ENCODE results near the gene FBXW12. TPM values are rescaled to one million over a fixed set of nuclear protein-coding genes. Genes with fewer than 3 reads are reported as not detected.
A peak's percentile ranks its signal among the peaks of the same experiment; 100 is the strongest.
"Not testable (repeated sequence)": the region's sequence is repeated elsewhere in the genome, so short reads cannot be mapped to it uniquely, and the experiment has no call there.

Gene FBXW12
- polyA plus RNA-seq (ENCODE audit: insufficient read length in 10 of 10): under 1 TPM in 5 of 10 donors, not detected in 5; 0.11 to 0.43 (median 0.20) TPM
- long read RNA-seq, donor 1: 0 reads
- long read RNA-seq, donor 2: 0 reads
- long read RNA-seq, donor 3: 0 reads
- long read RNA-seq, donor 4: 0 reads
- long read RNA-seq, donor 5: 0 reads
- long read RNA-seq, donor 6: 0 reads
- long read RNA-seq, donor 7: 0 reads
- long read RNA-seq, donor 8: 0 reads
- long read RNA-seq, donor 9: 0 reads

- no peak for DNase-seq
Observed at GRCh38 chr3:48371651-48372376, at the start of gene FBXW12. Gene FBXW12 (plus strand): TSS chr3:48372219. CDS start chr3:48372768, 549 bp downstream.

DNA sequence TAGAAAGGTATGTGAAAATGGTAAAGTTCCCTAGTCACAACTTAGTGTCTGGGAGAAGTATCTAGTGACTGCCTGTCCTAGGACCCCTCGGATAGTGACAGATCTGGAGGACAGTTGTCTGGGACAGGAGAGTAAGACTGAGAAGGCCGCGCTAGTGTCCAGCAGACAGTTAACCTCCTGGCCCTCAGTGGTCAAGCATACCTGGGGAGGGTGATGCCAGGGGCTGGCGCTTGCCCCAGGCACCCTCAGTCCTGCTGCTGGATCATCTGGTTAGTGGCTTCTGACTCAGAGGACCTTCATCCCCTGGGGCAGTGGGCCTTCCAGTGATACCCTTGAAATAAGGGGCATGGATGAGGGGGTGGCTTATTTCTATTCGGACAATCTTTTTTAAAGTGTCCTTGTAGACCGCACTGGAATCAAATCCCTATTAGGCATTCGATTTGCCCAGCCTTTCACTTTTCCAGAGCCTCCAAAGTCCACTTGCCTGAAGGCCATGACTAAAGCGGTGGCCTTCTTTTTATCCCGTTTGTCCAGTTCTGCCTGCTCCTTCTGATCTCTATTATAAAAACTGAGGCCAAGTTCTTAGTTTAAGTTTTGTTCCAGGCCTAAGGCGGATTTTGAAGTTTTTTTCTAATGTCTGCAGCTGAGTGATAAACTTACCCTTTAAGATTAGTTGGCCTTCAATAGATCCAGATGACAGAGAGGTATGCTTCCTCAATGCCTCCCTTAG, 40.1 kb upstream of the FBXW12 start:
- DNase-seq: not testable (repeated sequence)

GRCh38 chr3:48333346-48334245, 38.4 kb upstream of the FBXW12 start, which contains the start of gene SPINK8:
Gene SPINK8 (minus strand): TSS chr3:48333661. CDS start chr3:48328341, 5,320 bp downstream.
- not testable (repeated sequence) for DNase-seq

DNA sequence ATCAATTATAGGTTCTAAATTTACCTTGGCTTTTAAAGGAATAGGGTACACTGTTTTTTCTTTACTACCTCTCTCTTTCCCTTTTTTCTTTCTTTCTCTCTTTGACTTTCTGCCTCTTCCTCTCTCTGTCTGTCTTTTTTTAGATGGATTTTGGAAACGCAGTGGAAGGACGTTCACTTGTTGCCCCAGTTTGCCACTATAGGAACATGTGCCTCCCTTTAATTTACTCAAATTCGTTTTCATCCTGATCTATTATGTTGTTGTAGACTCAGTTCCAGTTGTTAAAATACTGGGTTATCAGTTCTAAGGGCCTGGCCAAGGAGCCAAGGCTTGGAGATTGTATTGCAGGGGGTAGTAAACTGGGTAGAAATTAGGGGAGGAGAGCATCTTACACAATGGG, 37.4 kb upstream of the FBXW12 start:
- no peak for DNase-seq

DNA sequence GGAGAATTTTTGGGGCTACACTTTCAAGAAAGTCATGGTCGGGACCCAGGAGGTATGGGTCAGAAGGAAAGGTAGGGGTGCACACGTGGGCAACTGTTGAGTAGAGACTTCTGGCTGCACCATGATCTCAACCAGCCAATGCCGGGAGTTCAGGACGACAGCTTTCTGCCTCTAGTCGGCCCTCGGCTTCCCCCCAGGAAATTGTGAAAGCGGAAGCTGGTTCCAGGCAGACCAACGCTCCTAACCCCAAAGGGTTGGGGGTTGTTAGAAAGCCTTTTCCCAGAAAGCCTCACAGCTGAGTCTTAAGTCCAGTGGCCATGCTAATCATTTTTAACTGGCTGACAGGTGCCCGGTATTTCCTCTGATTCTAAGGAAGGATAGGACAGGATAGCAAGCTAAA, 36.7 kb upstream of the FBXW12 start:
- DNase-seq: peak in 1 of 3 donors; percentile 3

DNA sequence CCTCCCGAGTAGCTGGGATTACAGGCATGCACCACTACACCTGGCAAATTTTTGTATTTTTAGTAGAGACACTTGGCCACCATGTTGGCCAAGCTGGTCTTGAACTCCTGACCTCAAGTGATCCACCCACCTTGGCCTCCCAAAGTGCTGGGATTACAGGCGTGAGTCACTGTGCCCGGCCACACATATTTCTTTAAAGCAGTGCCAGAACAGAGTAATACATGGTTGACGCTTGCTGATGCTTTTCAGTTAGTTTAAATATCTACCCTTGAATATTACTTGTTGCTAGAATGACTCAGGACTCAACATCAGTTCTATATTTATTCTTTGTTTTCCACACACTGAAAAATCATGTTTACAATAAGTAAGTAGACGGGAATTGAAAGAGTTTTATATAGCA, 34.5 kb upstream of the FBXW12 start:
- not testable (repeated sequence) for DNase-seq

DNA sequence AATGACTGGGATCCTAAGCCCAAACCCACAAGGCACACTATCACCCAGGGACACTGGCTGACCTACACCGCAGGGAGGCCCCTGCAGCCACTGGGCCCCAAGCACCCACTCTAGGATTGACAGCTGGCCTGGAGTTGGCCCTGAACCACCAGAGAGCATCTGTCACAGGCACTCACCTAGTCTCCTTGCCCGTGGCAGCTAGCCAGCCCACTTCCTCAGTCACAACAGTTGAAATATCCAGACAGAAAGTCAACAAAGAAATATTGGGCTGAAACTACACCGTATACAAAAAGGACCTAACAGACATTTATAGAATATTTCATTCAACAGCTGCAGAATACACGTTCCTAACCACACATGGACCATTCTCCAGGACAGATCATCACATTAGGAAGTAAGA, 33.4 kb upstream of the FBXW12 start:
- DNase-seq: no peak

DNA sequence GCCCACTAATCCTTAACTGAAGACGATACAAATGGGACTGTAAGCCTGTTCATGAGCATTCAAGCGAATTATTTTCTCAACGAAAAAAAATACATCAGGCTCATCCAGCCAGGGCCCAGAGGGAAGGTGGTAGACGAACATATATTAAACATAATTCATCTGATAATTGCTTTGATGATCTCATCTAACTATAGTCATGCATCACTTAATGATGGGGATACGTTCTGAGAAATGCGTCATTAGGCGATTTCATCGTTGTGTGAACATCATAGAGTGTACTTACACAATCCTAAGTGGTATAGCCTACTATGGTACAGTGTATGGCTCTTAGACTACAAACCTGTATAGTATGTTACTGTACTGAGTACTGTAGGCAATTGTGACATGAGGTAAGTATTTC, 28.6 kb upstream of the FBXW12 start:
- no peak for DNase-seq

DNA sequence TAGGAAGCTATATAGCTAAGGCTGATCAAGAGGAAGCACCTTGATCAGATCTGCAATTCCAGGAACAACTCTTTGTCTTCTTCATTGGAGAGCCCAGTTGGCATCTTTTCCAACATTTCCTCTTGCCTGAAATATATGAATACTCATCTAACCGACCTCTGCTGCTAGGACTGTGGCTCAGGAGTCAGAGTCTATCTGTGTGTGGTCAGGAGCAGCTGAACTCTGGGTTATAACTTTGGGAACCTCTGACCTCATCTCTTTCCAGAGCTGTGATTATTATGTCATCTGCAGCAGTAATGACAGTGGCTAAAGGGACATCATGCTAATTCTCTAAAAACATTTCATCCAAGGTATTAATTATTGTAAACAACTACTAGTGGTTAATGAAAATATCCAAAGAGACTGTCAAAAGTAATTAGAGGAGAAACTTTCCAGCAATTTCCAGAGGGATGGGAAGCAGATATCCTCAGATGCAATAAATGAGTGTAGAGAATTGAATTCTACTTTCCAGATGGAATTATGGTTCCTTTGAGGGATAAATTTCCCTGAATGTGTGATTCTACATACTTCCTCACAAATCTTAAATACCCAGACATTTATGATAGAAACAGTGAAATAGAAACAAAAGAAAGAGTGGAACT, 27.0 kb upstream of the FBXW12 start:
- DNase-seq: no peak

GRCh38 chr3:48345946-48346572, 26.0 kb upstream of the FBXW12 start:
- no peak for DNase-seq

DNA sequence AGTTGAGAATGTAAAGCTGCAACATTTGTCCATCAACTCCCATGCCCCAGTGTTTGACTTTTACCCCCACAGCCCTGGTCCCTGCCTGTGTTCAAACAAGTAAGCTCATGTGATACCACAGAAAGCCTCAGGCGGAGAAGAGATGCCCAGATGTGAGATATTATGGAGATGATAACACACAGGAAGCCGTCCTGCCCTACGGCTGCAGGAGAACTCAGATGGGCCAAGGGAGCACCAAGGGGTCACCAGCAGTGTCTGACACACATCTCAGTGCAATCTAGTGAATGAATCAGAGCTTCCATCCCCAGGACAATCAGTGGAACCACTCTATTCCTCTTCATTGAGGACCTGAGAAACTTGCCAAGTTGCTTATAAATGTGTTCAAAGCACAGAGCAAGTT, 24.5 kb upstream of the FBXW12 start:
- DNase-seq: no peak

DNA sequence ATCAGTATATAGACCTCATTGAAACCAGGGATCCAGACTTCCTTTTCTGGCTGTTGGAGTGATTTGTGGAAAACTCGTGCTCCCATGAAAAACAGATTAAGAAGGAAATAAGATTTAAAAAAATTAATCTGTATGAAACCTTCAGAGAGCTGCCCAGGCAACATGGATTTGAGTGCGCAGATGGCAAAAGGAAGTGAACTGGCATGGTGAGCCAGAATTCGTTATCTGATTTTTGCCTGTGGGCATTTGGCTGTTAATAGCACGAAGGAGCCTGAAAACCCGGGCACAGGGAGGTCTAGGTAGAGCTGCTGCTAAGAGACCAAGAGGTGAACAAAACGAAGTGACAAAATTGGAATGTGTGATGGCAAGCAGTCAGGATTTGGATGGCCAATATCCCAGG, 19.5 kb upstream of the FBXW12 start:
- no peak for DNase-seq

- DNase-seq: no peak
Observed at GRCh38 chr3:48353987-48354386, 18.0 kb upstream of the FBXW12 start.

GRCh38 chr3:48356419-48356818, 15.6 kb upstream of the FBXW12 start:
- no peak for DNase-seq

DNA sequence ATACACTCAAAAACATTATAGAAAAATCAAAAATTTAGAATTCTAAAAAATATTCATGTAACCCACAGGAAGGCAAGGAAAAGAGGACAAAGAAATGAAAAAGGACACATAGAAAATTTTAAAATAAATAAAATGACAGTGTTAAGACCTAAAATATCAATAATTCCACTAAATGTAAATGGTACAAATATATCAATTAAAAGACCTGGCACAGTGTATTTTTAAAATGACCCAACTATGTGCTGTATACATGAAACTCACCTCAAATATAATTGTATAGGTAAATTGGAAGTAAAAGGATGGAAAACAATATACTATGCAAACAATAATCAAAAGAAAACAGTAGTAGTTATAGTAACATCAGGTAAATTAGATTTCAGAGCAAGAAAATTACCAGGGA, 10.1 kb upstream of the FBXW12 start:
- DNase-seq: no peak

GRCh38 chr3:48364840-48365239, 7.2 kb upstream of the FBXW12 start:
- no peak for DNase-seq

GRCh38 chr3:48367201-48367600, 4.8 kb upstream of the FBXW12 start:
- peak; percentile 1 to 28 (median 26) for DNase-seq

- no peak for DNase-seq
Observed at GRCh38 chr3:48369693-48370332, 2.2 kb upstream of the FBXW12 start.

DNA sequence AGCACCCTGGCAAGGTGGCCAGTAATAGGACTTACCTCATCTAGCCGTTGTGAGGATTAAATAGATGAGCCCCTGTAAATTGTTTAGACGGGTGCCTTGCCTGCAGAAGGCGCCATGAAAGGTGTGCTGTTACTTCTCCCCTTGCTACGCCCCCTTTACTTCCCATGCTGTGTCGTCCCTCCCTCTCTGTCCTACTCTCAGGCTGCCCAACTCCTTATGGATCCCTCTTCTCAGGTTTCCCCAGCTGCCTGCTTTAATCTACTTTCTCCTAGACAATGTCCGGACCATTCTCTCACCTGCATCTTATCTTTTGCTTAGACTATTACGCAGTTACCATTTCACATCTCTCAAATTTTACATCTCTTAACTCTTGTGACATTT, 1.7 kb upstream of the FBXW12 start:
- DNase-seq: no peak

GRCh38 chr3:48372377-48372770, 355 bp downstream of the FBXW12 start:
- no peak for DNase-seq

Measured in muscle of back (tissue), 13 donors.